ENCODE data around the gene JAKMIP1. TPM values are rescaled to one million over a fixed set of nuclear protein-coding genes. Genes with fewer than 3 reads are reported as not detected.

Gene JAKMIP1
- total RNA-seq, 1 experiment from 2014 or later: not detected

GRCh38 chr4:6088950-6089349 lies 111.4 kb downstream of the JAKMIP1 start:
- H3K4me1 ChIP-seq (ENCODE audit: control insufficient read depth, insufficient read depth, low read length): no peaks in the 10 kb centered on the region
- intact Hi-C loops (cut with micrococcal nuclease; ENCODE audit: unreplicated experiment) (no loop called here), in situ Hi-C loops (cut with HindIII; ENCODE audit: low pct_unique_long_range_greater_than_20kb, low sequenced_read_pairs) (no loop called here)

GRCh38 chr4:6087669-6088341 lies 112.5 kb downstream of the JAKMIP1 start:
- Histone ChIP-seq H3K36me3 (ENCODE audit: control insufficient read depth, insufficient read depth, low read length) (no peaks in the 10 kb centered on the region), H3K27ac (ENCODE audit: low read length) (no peak overlapping the region), H3K4me1 (ENCODE audit: control insufficient read depth, insufficient read depth, low read length) (no peaks in the 10 kb centered on the region), H3K4me3 (ENCODE audit: low read depth in 2 of 2, low read length in 2 of 2) (no peak overlapping the region), H3K27me3 (ENCODE audit: control insufficient read depth, insufficient read depth, low read length) (no peaks in the 10 kb centered on the region), H3K9me3 (ENCODE audit: control insufficient read depth, insufficient read depth, low read depth, low read length) (no peaks in the 10 kb centered on the region)
- no peak for TF ChIP-seq POLR2AphosphoS5 (IDR thresholded peaks at IDR 0.05; ENCODE audit: low read depth, low read length)
- TF ChIP-seq TCF7L2 (IDR thresholded peaks at IDR 0.05; ENCODE audit: low read depth, low read length): no peak
- TF ChIP-seq CTCF (IDR thresholded peaks at IDR 0.05): peak; percentile 75
- TF ChIP-seq SIN3A (IDR thresholded peaks at IDR 0.05; ENCODE audit: borderline replicate concordance, insufficient read depth, low read depth, low read length): no peak
- TF ChIP-seq, protein P1, sequence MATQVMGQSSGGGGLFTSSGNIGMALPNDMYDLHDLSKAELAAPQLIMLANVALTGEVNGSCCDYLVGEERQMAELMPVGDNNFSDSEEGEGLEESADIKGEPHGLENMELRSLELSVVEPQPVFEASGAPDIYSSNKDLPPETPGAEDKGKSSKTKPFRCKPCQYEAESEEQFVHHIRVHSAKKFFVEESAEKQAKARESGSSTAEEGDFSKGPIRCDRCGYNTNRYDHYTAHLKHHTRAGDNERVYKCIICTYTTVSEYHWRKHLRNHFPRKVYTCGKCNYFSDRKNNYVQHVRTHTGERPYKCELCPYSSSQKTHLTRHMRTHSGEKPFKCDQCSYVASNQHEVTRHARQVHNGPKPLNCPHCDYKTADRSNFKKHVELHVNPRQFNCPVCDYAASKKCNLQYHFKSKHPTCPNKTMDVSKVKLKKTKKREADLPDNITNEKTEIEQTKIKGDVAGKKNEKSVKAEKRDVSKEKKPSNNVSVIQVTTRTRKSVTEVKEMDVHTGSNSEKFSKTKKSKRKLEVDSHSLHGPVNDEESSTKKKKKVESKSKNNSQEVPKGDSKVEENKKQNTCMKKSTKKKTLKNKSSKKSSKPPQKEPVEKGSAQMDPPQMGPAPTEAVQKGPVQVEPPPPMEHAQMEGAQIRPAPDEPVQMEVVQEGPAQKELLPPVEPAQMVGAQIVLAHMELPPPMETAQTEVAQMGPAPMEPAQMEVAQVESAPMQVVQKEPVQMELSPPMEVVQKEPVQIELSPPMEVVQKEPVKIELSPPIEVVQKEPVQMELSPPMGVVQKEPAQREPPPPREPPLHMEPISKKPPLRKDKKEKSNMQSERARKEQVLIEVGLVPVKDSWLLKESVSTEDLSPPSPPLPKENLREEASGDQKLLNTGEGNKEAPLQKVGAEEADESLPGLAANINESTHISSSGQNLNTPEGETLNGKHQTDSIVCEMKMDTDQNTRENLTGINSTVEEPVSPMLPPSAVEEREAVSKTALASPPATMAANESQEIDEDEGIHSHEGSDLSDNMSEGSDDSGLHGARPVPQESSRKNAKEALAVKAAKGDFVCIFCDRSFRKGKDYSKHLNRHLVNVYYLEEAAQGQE (IDR thresholded peaks at IDR 0.05; ENCODE audit: insufficient read depth in 1 of 2, low read depth in 2 of 2, low read length in 1 of 2): no peak
- ATAC-seq (peak; percentile 80), DNase-seq (ENCODE audit: low read depth, low spot score) (no peak)
- CTCF ChIA-PET: interaction anchor here (1.2 kb wide), 1 partner anchor 89 kb away, joined by 4 read pairs; no protein-coding TSS in a partner anchor
- intact Hi-C loops (cut with micrococcal nuclease; ENCODE audit: unreplicated experiment): loop anchor here (1.0 kb wide), 1 partner anchor 90 kb away; no protein-coding TSS in a partner anchor
- in situ Hi-C loops (cut with HindIII; ENCODE audit: low pct_unique_long_range_greater_than_20kb, low sequenced_read_pairs): no loop called here
- POLR2A ChIA-PET: no interaction called here
- BruUV-seq (replicated peaks): no TSS peak

More at GRCh38 chr4:6088950-6089349, 111.4 kb downstream of the JAKMIP1 start:
- no peaks in the 10 kb centered on the region for H3K27me3 ChIP-seq (ENCODE audit: control insufficient read depth, insufficient read depth, low read length)
- no peak overlapping the region for H3K27ac ChIP-seq (ENCODE audit: low read length)
- no TSS peak for BruUV-seq (replicated peaks)
- no peak for ATAC-seq
- no peaks in the 10 kb centered on the region for H3K36me3 ChIP-seq (ENCODE audit: control insufficient read depth, insufficient read depth, low read length)
- POLR2A ChIA-PET: no interaction called here
- H3K4me3 ChIP-seq (ENCODE audit: low read depth in 2 of 2, low read length in 2 of 2): no peak overlapping the region
- CTCF ChIA-PET: no interaction called here
- H3K9me3 ChIP-seq (ENCODE audit: control insufficient read depth, insufficient read depth, low read depth, low read length): no peaks in the 10 kb centered on the region
- no peak for DNase-seq (ENCODE audit: low read depth, low spot score)
- TF ChIP-seq TCF7L2 (IDR thresholded peaks at IDR 0.05; ENCODE audit: low read depth, low read length): no peak
- no peak for TF ChIP-seq SIN3A (IDR thresholded peaks at IDR 0.05; ENCODE audit: borderline replicate concordance, insufficient read depth, low read depth, low read length)
- TF ChIP-seq CTCF (IDR thresholded peaks at IDR 0.05): no peak
- TF ChIP-seq, protein P1 (IDR thresholded peaks at IDR 0.05; ENCODE audit: insufficient read depth in 1 of 2, low read depth in 2 of 2, low read length in 1 of 2): no peak
- TF ChIP-seq POLR2AphosphoS5 (IDR thresholded peaks at IDR 0.05; ENCODE audit: low read depth, low read length): no peak
